CD4-positive, alpha-beta T cell treated with Interleukin-17A for 4 hours (primary cell): ENCODE measurements around the gene CTTNBP2.

ENCODE experiments used
- DNase-seq: peaks from one replicate; pipeline ENCODE4 v3.0.0-alpha.2; 2020; ENCODE audit warnings: mixed read lengths

Gene CTTNBP2

GRCh38 chr7:117784315-117784714, 88.9 kb downstream of the CTTNBP2 start:
- DNase-seq = no peak

- DNase-seq = no peak
Observed at GRCh38 chr7:117782761-117783160, 90.5 kb downstream of the CTTNBP2 start.

- no peak for DNase-seq
Observed at GRCh38 chr7:117781707-117782106, 91.5 kb downstream of the CTTNBP2 start.

GRCh38 chr7:117780832-117781231, 92.4 kb downstream of the CTTNBP2 start:
- no peak for DNase-seq

GRCh38 chr7:117777335-117778142, 95.7 kb downstream of the CTTNBP2 start:
- no peak for DNase-seq

GRCh38 chr7:117776224-117776623, 97.0 kb downstream of the CTTNBP2 start:
- DNase-seq = no peak

GRCh38 chr7:117775801-117776200, 97.4 kb downstream of the CTTNBP2 start:
- no peak for DNase-seq

GRCh38 chr7:117774943-117775342, 98.3 kb downstream of the CTTNBP2 start:
- DNase-seq = no peak

- DNase-seq = no peak
Observed at GRCh38 chr7:117772421-117772820, 100.8 kb downstream of the CTTNBP2 start.

GRCh38 chr7:117771756-117772155, 101.5 kb downstream of the CTTNBP2 start:
- DNase-seq = no peak

- no peak for DNase-seq
Observed at GRCh38 chr7:117769085-117769484, 104.2 kb downstream of the CTTNBP2 start.

GRCh38 chr7:117767951-117768350, 105.3 kb downstream of the CTTNBP2 start:
- no peak for DNase-seq

- DNase-seq = no peak
Observed at GRCh38 chr7:117766913-117767312, 106.3 kb downstream of the CTTNBP2 start.

GRCh38 chr7:117764031-117764430, 109.2 kb downstream of the CTTNBP2 start:
- DNase-seq = no peak

GRCh38 chr7:117762055-117762454, 111.2 kb downstream of the CTTNBP2 start:
- DNase-seq = no peak

- DNase-seq = no peak
Observed at GRCh38 chr7:117759950-117760640, 113.1 kb downstream of the CTTNBP2 start.

GRCh38 chr7:117757440-117757839, 115.8 kb downstream of the CTTNBP2 start:
- no peak for DNase-seq

GRCh38 chr7:117756586-117757085, 116.6 kb downstream of the CTTNBP2 start:
- DNase-seq = no peak

GRCh38 chr7:117755136-117755535, 118.1 kb downstream of the CTTNBP2 start:
- DNase-seq = no peak

GRCh38 chr7:117751775-117752174, 121.5 kb downstream of the CTTNBP2 start:
- DNase-seq = no peak

- no peak for DNase-seq
Observed at GRCh38 chr7:117750612-117751563, 122.4 kb downstream of the CTTNBP2 start.

GRCh38 chr7:117741962-117742361, 131.3 kb downstream of the CTTNBP2 start:
- no peak for DNase-seq

- no peak for DNase-seq
Observed at GRCh38 chr7:117739085-117739484, 134.2 kb downstream of the CTTNBP2 start.
